Astrocyte (in vitro differentiated cells and primary cell): ENCODE measurements around the gene SEMA3A. TPM values are rescaled to one million over a fixed set of nuclear protein-coding genes. Genes with fewer than 3 reads are reported as not detected.

ENCODE experiments used
- DNase-seq: peaks from one replicate; pipeline ENCODE4 v3.0.0-alpha.2; 2010; ENCODE audit warnings: low read depth
- FAIRE-seq: peaks from 2 replicates; lab custom pipeline; 2011; peaks lifted over from hg19 to GRCh38; lab: Jason Lieb, UNC
- H2AFZ ChIP-seq: 2 replicates; pipeline ENCODE4 v1.6.0; 2012; ENCODE audit warnings: low read depth, low read length, inconsistent platforms
- H3K27ac ChIP-seq: 2 replicates; pipeline ENCODE4 v1.5.1; 2011; ENCODE audit warnings: low read depth, low read length, inconsistent platforms
- H3K27me3 ChIP-seq: 2 replicates; pipeline ENCODE4 v1.6.0; 2011; ENCODE audit warnings: low read length, inconsistent platforms; ENCODE audit not compliant: insufficient read depth
- H3K36me3 ChIP-seq: 2 replicates; pipeline ENCODE4 v1.5.1; 2011; ENCODE audit warnings: low read length, inconsistent platforms; ENCODE audit not compliant: insufficient read depth
- H3K4me1 ChIP-seq: 2 replicates; pipeline ENCODE4 v1.5.1; 2011; ENCODE audit warnings: low read length, inconsistent platforms; ENCODE audit not compliant: insufficient read depth
- H3K4me2 ChIP-seq: 2 replicates; pipeline ENCODE4 v1.6.0; 2012; ENCODE audit warnings: low read length, inconsistent platforms
- H3K4me3 ChIP-seq: 2 replicates; pipeline ENCODE4 v1.5.1; 2011; ENCODE audit warnings: low read depth, mild to moderate bottlenecking, low read length, inconsistent platforms; ENCODE audit not compliant: insufficient read depth
- H3K79me2 ChIP-seq: 2 replicates; pipeline ENCODE4 v1.6.0; 2012; ENCODE audit warnings: mild to moderate bottlenecking, low read length, inconsistent platforms; ENCODE audit not compliant: insufficient read depth
- H3K9ac ChIP-seq: 2 replicates; pipeline ENCODE4 v1.6.0; 2012; ENCODE audit warnings: mild to moderate bottlenecking, low read length, inconsistent platforms
- H3K9me3 ChIP-seq: 2 replicates; pipeline ENCODE4 v1.5.1; 2012; ENCODE audit warnings: low read depth, mild to moderate bottlenecking, low read length, inconsistent platforms; ENCODE audit not compliant: insufficient read depth
- H4K20me1 ChIP-seq: 2 replicates; pipeline ENCODE4 v1.6.0; 2012; ENCODE audit warnings: low read length, inconsistent platforms; ENCODE audit not compliant: insufficient read depth
- H3K27ac Mint-ChIP-seq: one replicate; pipeline ENCODE4 v1.8.0; 2021; ENCODE audit warnings: mild to moderate bottlenecking, mixed read lengths; ENCODE audit not compliant: unreplicated experiment
- H3K27me3 Mint-ChIP-seq: one replicate; pipeline ENCODE4 v1.8.0; 2021; ENCODE audit warnings: low read depth, mixed read lengths; ENCODE audit not compliant: unreplicated experiment
- H3K36me3 Mint-ChIP-seq: one replicate; pipeline ENCODE4 v1.8.0; 2021; ENCODE audit warnings: low read depth, mixed read lengths; ENCODE audit not compliant: unreplicated experiment
- H3K4me1 Mint-ChIP-seq: one replicate; pipeline ENCODE4 v1.8.0; 2021; ENCODE audit warnings: low read depth, mixed read lengths; ENCODE audit not compliant: unreplicated experiment
- H3K4me3 Mint-ChIP-seq: one replicate; pipeline ENCODE4 v1.8.0; 2021; ENCODE audit warnings: mild to moderate bottlenecking, moderate library complexity, mixed read lengths; ENCODE audit not compliant: unreplicated experiment
- H3K9me3 Mint-ChIP-seq: one replicate; pipeline ENCODE4 v1.8.0; 2021; ENCODE audit warnings: mild to moderate bottlenecking, mixed read lengths; ENCODE audit not compliant: unreplicated experiment
- CTCF ChIP-seq: IDR thresholded peaks from 2 replicates; pipeline ENCODE4 v1.5.1; 2011; ENCODE audit warnings: low read depth, mild to moderate bottlenecking, inconsistent platforms, low read length, moderate library complexity; ENCODE audit not compliant: insufficient read depth
- EZH2 ChIP-seq: IDR thresholded peaks from 2 replicates; pipeline ENCODE4 v1.6.1; 2012; ENCODE audit warnings: mild to moderate bottlenecking, low read length, inconsistent platforms; ENCODE audit not compliant: insufficient read depth
- total RNA-seq: library from RNA; stranded (reverse); gene quantifications from 2 replicates; pipeline ENCODE4 v1.2.1, GENCODE V29; 2021

Gene SEMA3A
- total RNA-seq, 1 donor from 2014 or later, result 31.3 TPM

GRCh38 chr7:84149573-84149972, 45.0 kb downstream of the SEMA3A start:
- H3K4me3 ChIP-seq, result no peak overlapping the region
- no peaks in the 10 kb centered on the region for H3K27me3 ChIP-seq
- H2AFZ ChIP-seq, result no peak overlapping the region
- no peaks in the 10 kb centered on the region for H3K9me3 Mint-ChIP-seq
- H3K4me3 Mint-ChIP-seq, result peak overlapping the region; percentile 94
- H3K27me3 Mint-ChIP-seq, result no peaks in the 10 kb centered on the region
- no peak overlapping the region for H3K9ac ChIP-seq
- peak overlapping the region; percentile 94 for H3K27ac Mint-ChIP-seq
- no peaks in the 10 kb centered on the region for H3K36me3 Mint-ChIP-seq
- H3K4me1 ChIP-seq, result no peaks in the 10 kb centered on the region
- H3K79me2 ChIP-seq, result peaks cover 14% of the 10 kb centered on the region
- no peaks in the 10 kb centered on the region for H4K20me1 ChIP-seq
- no peak overlapping the region for H3K4me2 ChIP-seq
- peaks cover 9% of the 10 kb centered on the region for H3K4me1 Mint-ChIP-seq
- no peak overlapping the region for H3K27ac ChIP-seq
- H3K36me3 ChIP-seq, result no peaks in the 10 kb centered on the region
- TF ChIP-seq CTCF (no peak), EZH2 (no peak)
- H3K9me3 ChIP-seq, result no peaks in the 10 kb centered on the region
- DNase-seq (no peak), FAIRE-seq (no peak)

- Histone ChIP-seq H4K20me1 (no peaks in the 10 kb centered on the region), H3K79me2 (peaks cover 19% of the 10 kb centered on the region), H3K9ac (no peak overlapping the region), H3K4me1 (no peaks in the 10 kb centered on the region), H3K27ac (no peak overlapping the region), H2AFZ (no peak overlapping the region), H3K36me3 (no peaks in the 10 kb centered on the region), H3K27me3 (no peaks in the 10 kb centered on the region), H3K9me3 (no peaks in the 10 kb centered on the region), H3K4me3 (no peak overlapping the region), H3K4me2 (no peak overlapping the region)
- Mint-ChIP-seq H3K27ac (no peak overlapping the region), H3K9me3 (no peaks in the 10 kb centered on the region), H3K4me1 (peaks cover 10% of the 10 kb centered on the region), H3K36me3 (no peaks in the 10 kb centered on the region), H3K27me3 (no peaks in the 10 kb centered on the region), H3K4me3 (no peak overlapping the region)
- no peak for FAIRE-seq
- TF ChIP-seq EZH2 (no peak), CTCF (no peak)
- no peak for DNase-seq
Observed at GRCh38 chr7:84145892-84146291, 48.7 kb downstream of the SEMA3A start.

- no peaks in the 10 kb centered on the region for H3K36me3 ChIP-seq
- H3K27ac Mint-ChIP-seq, result no peak overlapping the region
- H3K4me3 ChIP-seq, result no peak overlapping the region
- no peaks in the 10 kb centered on the region for H3K9me3 Mint-ChIP-seq
- H3K27ac ChIP-seq, result no peak overlapping the region
- no peak overlapping the region for H2AFZ ChIP-seq
- no peaks in the 10 kb centered on the region for H4K20me1 ChIP-seq
- no peaks in the 10 kb centered on the region for H3K36me3 Mint-ChIP-seq
- H3K4me1 Mint-ChIP-seq, result peaks cover 15% of the 10 kb centered on the region
- no peak overlapping the region for H3K9ac ChIP-seq
- no peak for DNase-seq
- FAIRE-seq, result no peak
- peaks cover 19% of the 10 kb centered on the region for H3K79me2 ChIP-seq
- TF ChIP-seq CTCF, result no peak
- H3K4me3 Mint-ChIP-seq, result no peak overlapping the region
- no peaks in the 10 kb centered on the region for H3K9me3 ChIP-seq
- peaks cover 4% of the 10 kb centered on the region for H3K4me1 ChIP-seq
- no peaks in the 10 kb centered on the region for H3K27me3 ChIP-seq
- no peaks in the 10 kb centered on the region for H3K27me3 Mint-ChIP-seq
- H3K4me2 ChIP-seq, result no peak overlapping the region
Observed at GRCh38 chr7:84144935-84145334, 49.7 kb downstream of the SEMA3A start.
